ENCODE measurements around the gene ACVR2A.

Gene ACVR2A

DNA sequence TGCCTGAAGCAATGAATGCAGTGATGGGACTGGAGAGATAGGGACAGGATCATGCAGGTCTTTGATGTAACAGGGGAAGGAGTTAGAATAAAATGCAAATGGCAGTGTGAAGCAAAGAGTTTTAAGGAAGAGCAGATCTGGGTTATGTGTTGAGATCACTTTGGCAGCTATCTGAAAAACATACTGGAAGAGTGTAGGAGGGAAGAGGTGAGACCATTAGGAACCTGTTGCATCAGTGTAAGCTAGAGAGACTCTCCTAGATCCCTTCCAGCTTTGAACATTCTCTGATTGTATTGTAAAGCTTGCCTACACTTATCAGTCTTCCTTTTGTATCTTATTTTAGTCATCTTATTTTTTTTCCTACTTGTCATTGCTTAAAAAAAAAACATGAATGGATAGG lies 10.5 kb downstream of the ACVR2A start:
- DNase-seq (ENCODE audit: low read depth) = no peak

GRCh38 chr2:147855977-147856376 lies 11.1 kb downstream of the ACVR2A start:
- no peak for DNase-seq (ENCODE audit: low read depth)

- no peak for DNase-seq (ENCODE audit: low read depth)
Measured at GRCh38 chr2:147860009-147860408, 15.2 kb downstream of the ACVR2A start.

DNA sequence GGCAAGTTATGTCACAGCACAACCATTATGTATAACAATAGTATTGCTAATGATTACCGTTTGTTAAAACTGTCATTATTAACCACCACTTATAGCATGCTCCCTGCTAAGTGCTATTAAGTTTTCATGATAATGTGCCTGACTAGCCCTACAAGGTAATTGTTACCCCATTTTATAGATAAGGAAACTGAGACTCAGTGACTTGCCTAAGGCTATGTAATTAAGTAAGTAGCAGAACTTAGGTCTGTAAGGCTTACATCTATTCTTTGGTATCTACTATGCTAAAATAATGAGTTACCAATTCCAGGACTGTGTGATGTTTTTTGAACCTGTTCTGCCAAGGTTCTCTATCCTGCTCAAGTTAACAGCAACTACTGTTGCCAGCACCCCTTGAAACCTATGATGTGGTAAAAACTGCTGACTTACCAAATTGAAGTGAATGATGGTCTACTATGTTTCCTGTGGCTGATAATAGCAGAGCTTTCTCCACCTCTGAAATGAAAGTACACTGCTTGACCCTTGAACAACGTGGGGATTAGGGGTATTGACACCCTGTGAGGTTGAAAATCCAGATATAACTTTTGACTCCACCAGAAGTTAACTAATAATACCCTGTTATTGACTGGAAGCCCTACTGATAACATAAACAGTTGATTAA lies 18.2 kb downstream of the ACVR2A start:
- no peak for DNase-seq (ENCODE audit: low read depth)

DNA sequence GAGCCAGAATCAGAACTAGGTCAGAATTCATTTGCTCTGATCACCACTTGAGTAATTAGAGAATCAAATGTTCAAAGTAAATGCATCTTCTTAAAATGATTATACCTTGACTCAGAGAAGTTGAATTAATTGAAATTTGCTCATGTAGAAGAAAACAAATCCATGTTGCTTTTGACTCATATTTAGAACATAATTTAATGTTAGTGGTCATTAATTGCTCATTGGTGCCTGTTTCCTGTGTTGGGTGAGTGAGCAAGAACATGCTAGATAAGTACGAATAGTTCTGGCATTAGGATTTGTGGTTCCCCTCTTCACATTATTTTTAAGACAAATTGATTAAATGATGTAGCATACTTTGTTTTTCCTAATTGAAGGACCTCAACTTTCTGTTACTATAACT lies 19.0 kb downstream of the ACVR2A start:
- DNase-seq (ENCODE audit: low read depth) = no peak

GRCh38 chr2:147865560-147865959 lies 20.7 kb downstream of the ACVR2A start:
- DNase-seq (ENCODE audit: low read depth) = no peak

- DNase-seq (ENCODE audit: low read depth) = no peak
Measured at GRCh38 chr2:147867050-147867449, 22.2 kb downstream of the ACVR2A start.

DNA sequence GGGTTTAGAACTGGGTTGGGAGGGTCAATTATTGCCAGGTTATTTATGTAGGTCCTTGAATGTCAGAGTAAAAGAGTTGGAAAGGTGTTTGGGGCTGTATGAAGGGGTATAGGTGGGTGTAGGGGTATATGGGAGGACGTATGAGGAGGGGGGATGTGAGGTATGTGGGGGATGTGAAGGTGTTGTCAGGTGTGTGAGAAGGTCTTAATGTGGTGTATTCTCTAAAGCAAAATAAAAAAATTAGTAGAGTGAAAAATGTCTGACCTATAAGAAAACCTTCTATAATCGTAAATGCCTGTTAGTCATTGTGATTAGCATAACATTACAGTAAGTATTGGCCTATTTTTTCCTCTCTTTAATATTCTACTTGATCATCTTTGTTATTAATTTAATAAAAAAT lies 25.1 kb downstream of the ACVR2A start:
- DNase-seq (ENCODE audit: low read depth) = no peak

DNA sequence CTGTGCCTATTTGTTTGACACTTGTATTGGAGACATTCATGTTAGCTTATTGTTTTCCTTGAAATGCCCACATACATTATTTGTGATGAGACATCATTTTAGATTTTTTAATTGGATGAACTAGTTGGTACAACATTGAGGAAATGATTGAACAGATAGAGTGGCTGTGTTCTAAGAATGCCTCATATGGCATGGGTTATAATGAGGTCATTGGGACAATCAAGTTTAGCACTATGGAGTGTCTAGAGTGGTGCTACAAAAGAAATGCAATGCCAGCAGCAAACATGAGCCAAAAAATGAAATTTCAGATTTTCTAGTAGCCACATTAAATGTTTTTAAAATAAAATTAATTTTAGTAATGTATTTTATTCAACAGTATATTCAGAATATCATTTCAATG lies 28.1 kb downstream of the ACVR2A start:
- DNase-seq (ENCODE audit: low read depth) = no peak

DNA sequence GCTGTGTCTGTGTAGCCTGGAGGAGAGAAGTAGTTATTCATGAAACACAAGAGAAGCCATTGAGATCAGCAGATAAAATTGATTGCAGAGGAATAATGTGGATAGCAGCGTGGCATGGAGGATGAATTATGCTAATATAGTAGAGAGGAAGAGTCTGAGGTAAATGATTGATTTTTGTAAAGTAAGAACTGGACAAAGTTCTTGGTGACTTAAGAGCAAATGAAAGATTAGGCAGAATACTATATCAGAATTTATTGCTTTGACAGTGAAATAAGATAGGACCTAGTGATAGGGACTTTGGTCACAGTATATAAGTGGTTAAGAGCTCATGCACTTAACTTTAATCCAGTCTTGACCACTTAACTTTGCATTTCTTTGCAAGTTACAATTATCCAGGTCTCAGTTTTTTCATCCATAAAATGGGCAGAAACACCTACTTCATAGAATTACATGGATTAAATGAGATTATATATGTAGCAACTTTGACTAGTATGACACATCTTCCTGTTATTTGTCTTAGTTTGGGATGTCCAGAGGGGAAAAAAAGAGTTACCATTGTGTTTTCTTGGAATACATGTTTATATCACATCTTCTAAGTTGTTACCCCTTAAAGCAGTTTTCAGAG lies 29.1 kb downstream of the ACVR2A start:
- DNase-seq (ENCODE audit: low read depth) = no peak

DNA sequence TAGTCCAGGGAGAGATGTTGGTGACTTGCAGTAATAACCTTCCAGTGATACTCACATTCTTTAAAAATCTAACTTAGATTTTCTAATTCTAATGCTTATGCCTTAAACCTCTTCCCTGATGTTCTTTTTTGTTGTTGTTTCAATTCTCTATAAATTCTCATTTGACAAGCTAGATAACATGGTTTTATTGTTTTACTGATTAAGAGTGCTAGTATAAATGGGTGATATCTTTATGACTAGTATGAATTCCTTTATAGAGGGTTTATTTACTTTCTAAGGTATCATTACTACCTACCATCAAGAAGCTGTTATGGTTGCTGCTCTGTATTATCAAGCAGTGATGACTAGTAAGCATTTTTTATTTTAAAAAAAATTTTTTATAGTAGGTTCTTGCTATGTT lies 35.0 kb downstream of the ACVR2A start:
- DNase-seq (ENCODE audit: low read depth) = no peak

- no peak for DNase-seq (ENCODE audit: low read depth)
Measured at GRCh38 chr2:147882631-147883030, 37.8 kb downstream of the ACVR2A start.

DNA sequence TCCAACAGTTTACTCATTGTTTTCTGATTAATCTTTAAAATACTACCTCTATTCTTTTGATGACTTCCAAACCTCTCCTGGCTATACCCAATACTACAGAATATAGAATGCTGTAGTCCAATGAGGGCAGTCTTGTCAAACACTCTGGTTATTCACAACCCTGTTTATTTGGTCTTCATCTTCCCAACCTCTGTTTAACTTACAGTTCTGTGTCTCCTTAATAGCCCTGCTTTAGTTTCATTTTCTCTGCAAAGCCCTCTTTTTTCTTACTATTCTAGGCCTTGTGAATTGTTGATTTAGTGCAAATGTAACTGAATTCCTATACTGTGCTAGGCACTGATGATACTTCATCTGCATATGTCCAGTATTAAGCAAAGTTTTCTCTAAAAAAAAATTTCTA lies 40.0 kb downstream of the ACVR2A start:
- no peak for DNase-seq (ENCODE audit: low read depth)

- no peak for DNase-seq (ENCODE audit: low read depth)
Measured at GRCh38 chr2:147886136-147886535, 41.3 kb downstream of the ACVR2A start.

GRCh38 chr2:147888680-147889079 lies 43.9 kb downstream of the ACVR2A start:
- no peak for DNase-seq (ENCODE audit: low read depth)

GRCh38 chr2:147904051-147904450 lies 59.2 kb downstream of the ACVR2A start:
- no peak for DNase-seq (ENCODE audit: low read depth)

- no peak for DNase-seq (ENCODE audit: low read depth)
Measured at GRCh38 chr2:147909178-147909577, 64.3 kb downstream of the ACVR2A start.

GRCh38 chr2:147910990-147911473 lies 66.2 kb downstream of the ACVR2A start:
- peak; percentile 66 for DNase-seq (ENCODE audit: low read depth)

DNA sequence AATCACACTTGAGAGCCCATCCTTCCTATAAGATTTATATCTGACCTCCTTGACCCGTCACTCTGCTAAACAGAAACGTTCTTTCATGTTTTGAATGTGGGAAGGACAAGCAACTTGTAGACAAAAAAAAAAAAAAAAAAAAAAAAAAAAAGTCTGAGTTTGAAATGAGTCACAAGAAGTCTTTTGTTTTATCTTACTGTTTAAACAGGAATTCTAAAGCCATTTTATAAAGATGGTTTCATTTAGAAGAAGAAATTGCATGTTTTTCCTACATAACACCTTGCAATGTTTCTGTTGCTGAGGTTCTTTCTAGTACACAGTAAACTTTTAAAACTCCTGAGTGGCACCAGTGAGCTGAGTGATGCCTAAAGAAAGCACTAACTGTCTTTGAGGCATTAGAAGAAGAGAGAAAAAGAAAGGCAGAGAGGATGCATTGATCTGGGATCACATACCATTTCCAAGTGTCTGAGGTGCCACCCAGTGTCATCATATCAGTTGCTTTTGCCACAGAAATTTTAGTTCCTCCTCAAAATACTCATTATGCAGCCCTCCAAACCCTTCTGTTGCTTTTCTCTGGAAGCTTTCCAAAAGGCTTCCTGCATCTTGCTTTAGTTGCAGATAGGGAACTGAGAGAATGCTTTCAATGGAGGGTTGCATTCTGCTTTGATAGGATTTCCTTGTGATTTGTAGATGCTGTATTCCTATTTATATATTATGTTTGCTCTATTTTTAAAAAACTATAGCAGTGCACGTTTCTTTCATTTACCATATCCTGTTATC lies 69.1 kb downstream of the ACVR2A start:
- DNase-seq (ENCODE audit: low read depth) = no peak

GRCh38 chr2:147916067-147916466 lies 71.2 kb downstream of the ACVR2A start:
- no peak for DNase-seq (ENCODE audit: low read depth)

- DNase-seq (ENCODE audit: low read depth) = no peak
Measured at GRCh38 chr2:147916723-147917122, 71.9 kb downstream of the ACVR2A start.

DNA sequence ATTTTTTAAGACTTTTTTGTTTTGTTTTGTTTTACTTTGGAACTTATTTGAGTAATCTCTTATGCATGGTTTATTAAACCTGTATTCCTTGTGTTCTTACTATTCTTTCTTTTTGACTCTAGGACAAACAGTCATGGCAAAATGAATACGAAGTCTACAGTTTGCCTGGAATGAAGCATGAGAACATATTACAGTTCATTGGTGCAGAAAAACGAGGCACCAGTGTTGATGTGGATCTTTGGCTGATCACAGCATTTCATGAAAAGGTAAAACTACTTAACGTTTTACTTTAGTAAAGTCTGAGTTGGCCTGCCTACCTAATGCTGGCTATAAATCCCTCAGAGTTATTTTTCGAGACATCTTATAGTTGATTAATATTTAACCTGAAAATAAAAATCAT lies 72.3 kb downstream of the ACVR2A start:
- no peak for DNase-seq (ENCODE audit: low read depth)

DNA sequence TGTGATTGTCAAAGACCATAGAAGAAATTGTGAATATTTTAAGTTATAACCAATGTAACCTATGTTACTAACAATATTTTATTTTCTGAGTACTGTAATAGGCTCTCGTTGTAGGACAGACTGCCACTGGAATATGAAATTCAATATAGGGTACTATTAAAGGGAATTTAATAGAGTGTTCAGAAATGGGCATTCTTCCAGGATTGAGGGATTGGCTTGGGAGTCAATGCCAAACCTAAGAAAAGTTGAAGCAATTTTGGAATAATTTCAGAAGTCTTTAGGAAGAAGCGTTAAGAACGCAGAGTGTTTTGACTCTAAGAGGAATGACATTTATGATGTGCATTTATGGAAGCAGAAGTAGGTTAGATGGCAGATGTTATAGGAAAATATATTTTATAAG lies 79.0 kb downstream of the ACVR2A start:
- DNase-seq (ENCODE audit: low read depth) = no peak
